Measurements from ENCODE around the gene USP15. TPM values are rescaled to one million over a fixed set of nuclear protein-coding genes. Genes with fewer than 3 reads are reported as not detected.

USP15 gene
- total and polyA plus RNA-seq, 2 donors (not counting 1 experiment from before 2014, with no cell fraction given), result 116 to 182 TPM

- Histone ChIP-seq H3K36me3 (replicated peaks in 1 of 2; ENCODE audit: control extremely low read depth in 1 of 2, control insufficient read depth in 1 of 2, extremely low read depth in 1 of 2, insufficient read depth in 2 of 2, low read length in 1 of 2) (no peaks in the 10 kb centered on the region), H3K9ac (ENCODE audit: low read length) (no peak overlapping the region), H2AFZ (ENCODE audit: insufficient read depth, low read depth, low read length, poor library complexity, severe bottlenecking) (no peak overlapping the region), H3K27ac (ENCODE audit: low read length in 2 of 2) (no peak overlapping the region), H3K79me2 (ENCODE audit: control insufficient read depth, insufficient read depth, low read length) (no peaks in the 10 kb centered on the region), H3K9me3 (ENCODE audit: control extremely low read depth in 1 of 3, control insufficient read depth in 2 of 3, insufficient read depth in 1 of 3, low read length in 2 of 3) (peaks cover 0 to 2% (median 0%) of the 10 kb centered on the region in 3 donors), H3K4me2 (replicated peaks; ENCODE audit: low read depth, low read length, poor library complexity, severe bottlenecking) (no peak overlapping the region), H3K4me3 (ENCODE audit: control extremely low read depth in 1 of 5, extremely low read depth in 1 of 5, insufficient read depth in 1 of 5, low read depth in 2 of 5, low read length in 4 of 5) (no peak overlapping the region), H4K20me1 (ENCODE audit: control insufficient read depth, insufficient read depth, low read length, poor library complexity, severe bottlenecking) (no peaks in the 10 kb centered on the region), H3K4me1 (ENCODE audit: control insufficient read depth in 2 of 2, insufficient read depth in 2 of 2, low read length in 2 of 2) (no peaks in the 10 kb centered on the region), H3K27me3 (replicated peaks in 1 of 4; ENCODE audit: control extremely low read depth in 1 of 4, control insufficient read depth in 3 of 4, insufficient read depth in 4 of 4, low read length in 3 of 4) (no peaks in the 10 kb centered on the region)
- H3K9me3 Mint-ChIP-seq (ENCODE audit: insufficient read depth), result no peaks in the 10 kb centered on the region
- DNase-seq (no peak), ATAC-seq (ENCODE audit: low read depth) (no peak)
- H3K27me3 Mint-ChIP-seq, result peaks cover 2% of the 10 kb centered on the region
- POLR2A ChIA-PET, result no interaction called here
- CTCF ChIA-PET, result no interaction called here
- H3K4me3 Mint-ChIP-seq, result no peak overlapping the region
- TF ChIP-seq EZH2 (IDR thresholded peaks at IDR 0.05; ENCODE audit: borderline replicate concordance, insufficient read depth, low read depth, low read length, poor library complexity, severe bottlenecking), result no peak
- TF ChIP-seq, protein P1, sequence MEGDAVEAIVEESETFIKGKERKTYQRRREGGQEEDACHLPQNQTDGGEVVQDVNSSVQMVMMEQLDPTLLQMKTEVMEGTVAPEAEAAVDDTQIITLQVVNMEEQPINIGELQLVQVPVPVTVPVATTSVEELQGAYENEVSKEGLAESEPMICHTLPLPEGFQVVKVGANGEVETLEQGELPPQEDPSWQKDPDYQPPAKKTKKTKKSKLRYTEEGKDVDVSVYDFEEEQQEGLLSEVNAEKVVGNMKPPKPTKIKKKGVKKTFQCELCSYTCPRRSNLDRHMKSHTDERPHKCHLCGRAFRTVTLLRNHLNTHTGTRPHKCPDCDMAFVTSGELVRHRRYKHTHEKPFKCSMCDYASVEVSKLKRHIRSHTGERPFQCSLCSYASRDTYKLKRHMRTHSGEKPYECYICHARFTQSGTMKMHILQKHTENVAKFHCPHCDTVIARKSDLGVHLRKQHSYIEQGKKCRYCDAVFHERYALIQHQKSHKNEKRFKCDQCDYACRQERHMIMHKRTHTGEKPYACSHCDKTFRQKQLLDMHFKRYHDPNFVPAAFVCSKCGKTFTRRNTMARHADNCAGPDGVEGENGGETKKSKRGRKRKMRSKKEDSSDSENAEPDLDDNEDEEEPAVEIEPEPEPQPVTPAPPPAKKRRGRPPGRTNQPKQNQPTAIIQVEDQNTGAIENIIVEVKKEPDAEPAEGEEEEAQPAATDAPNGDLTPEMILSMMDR (IDR thresholded peaks at IDR 0.05), result no peak
- no peaks in the 10 kb centered on the region for H3K4me1 Mint-ChIP-seq
- no peak overlapping the region for H3K27ac Mint-ChIP-seq
- intact Hi-C loops (cut with micrococcal nuclease), result no loop called here
Observed at GRCh38 chr12:62221107-62221506, 39.1 kb upstream of the USP15 start.

GRCh38 chr12:62224601-62225000 lies 35.6 kb upstream of the USP15 start:
- CTCF ChIA-PET, result no interaction called here
- Mint-ChIP-seq H3K27ac (no peak overlapping the region), H3K4me1 (no peaks in the 10 kb centered on the region), H3K27me3 (peaks cover 2% of the 10 kb centered on the region), H3K9me3 (ENCODE audit: insufficient read depth) (no peaks in the 10 kb centered on the region), H3K4me3 (no peak overlapping the region)
- H3K4me1 ChIP-seq (ENCODE audit: control insufficient read depth in 2 of 2, insufficient read depth in 2 of 2, low read length in 2 of 2), result no peaks in the 10 kb centered on the region
- H3K9me3 ChIP-seq (ENCODE audit: control extremely low read depth in 1 of 3, control insufficient read depth in 2 of 3, insufficient read depth in 1 of 3, low read length in 2 of 3), result peaks cover 0 to 2% (median 0%) of the 10 kb centered on the region in 3 donors
- no peaks in the 10 kb centered on the region for H3K79me2 ChIP-seq (ENCODE audit: control insufficient read depth, insufficient read depth, low read length)
- intact Hi-C loops (cut with micrococcal nuclease), result no loop called here
- no peaks in the 10 kb centered on the region for H4K20me1 ChIP-seq (ENCODE audit: control insufficient read depth, insufficient read depth, low read length, poor library complexity, severe bottlenecking)
- H2AFZ ChIP-seq (ENCODE audit: insufficient read depth, low read depth, low read length, poor library complexity, severe bottlenecking), result no peak overlapping the region
- no peak for ATAC-seq (ENCODE audit: low read depth)
- H3K4me2 ChIP-seq (replicated peaks; ENCODE audit: low read depth, low read length, poor library complexity, severe bottlenecking), result no peak overlapping the region
- H3K36me3 ChIP-seq (replicated peaks in 1 of 2; ENCODE audit: control extremely low read depth in 1 of 2, control insufficient read depth in 1 of 2, extremely low read depth in 1 of 2, insufficient read depth in 2 of 2, low read length in 1 of 2), result no peaks in the 10 kb centered on the region
- 80% methylated on average over 1 of the region's 3 CpGs for WGBS (ENCODE audit: insufficient coverage)
- POLR2A ChIA-PET, result no interaction called here
- H3K27me3 ChIP-seq (replicated peaks in 1 of 4; ENCODE audit: control extremely low read depth in 1 of 4, control insufficient read depth in 3 of 4, insufficient read depth in 4 of 4, low read length in 3 of 4), result no peaks in the 10 kb centered on the region
- no peak overlapping the region for H3K4me3 ChIP-seq (ENCODE audit: control extremely low read depth in 1 of 5, extremely low read depth in 1 of 5, insufficient read depth in 1 of 5, low read depth in 2 of 5, low read length in 4 of 5)
- H3K27ac ChIP-seq (ENCODE audit: low read length in 2 of 2), result no peak overlapping the region
- no peak for DNase-seq
- TF ChIP-seq EZH2 (IDR thresholded peaks at IDR 0.05; ENCODE audit: borderline replicate concordance, insufficient read depth, low read depth, low read length, poor library complexity, severe bottlenecking), result no peak
- TF ChIP-seq, protein P1 (IDR thresholded peaks at IDR 0.05), result no peak
- no peak overlapping the region for H3K9ac ChIP-seq (ENCODE audit: low read length)
